Panc1 (cell line): ENCODE measurements around the gene RAB1B.

Experiments
- CTCF ChIP-seq: fragments of 450-650 bp; IDR thresholded peaks from 2 replicates; pipeline ENCODE4 v1.5.1; 2017; ENCODE audit warnings: mild to moderate bottlenecking
- POLR2AphosphoS5 ChIP-seq: IDR thresholded peaks from 2 replicates; pipeline ENCODE4 v1.6.1; 2012; ENCODE audit warnings: mild to moderate bottlenecking, low read depth, low read length, moderate library complexity
- REST ChIP-seq, 2 experiments: IDR thresholded peaks; 2 replicates each; pipeline ENCODE4 v1.6.1; 2011 to 2012; ENCODE audit warnings: low read depth in 2 of 2, control low read depth in 1 of 2, low read length in 1 of 2, mild to moderate bottlenecking in 1 of 2, moderate library complexity in 1 of 2; ENCODE audit not compliant: insufficient read depth in 1 of 2
- TCF7L2 ChIP-seq: IDR thresholded peaks from 2 replicates; pipeline ENCODE4 v1.6.1; 2011; ENCODE audit warnings: mild to moderate bottlenecking, low read depth, low read length, inconsistent platforms

GRCh38 chr11:66248903-66249302, 19.5 kb upstream of the RAB1B start:
- no peak for TF ChIP-seq CTCF
- TF ChIP-seq POLR2AphosphoS5 = no peak
- no peak for TF ChIP-seq REST (IDR thresholded peaks at IDR 0.05; ENCODE audit: insufficient read depth in 1 of 2, low read depth in 2 of 2, low read length in 1 of 2)
- no peak for TF ChIP-seq TCF7L2
